Keratinocyte (primary cell): ENCODE measurements around the gene NME9.

Source experiments
- CTCF ChIP-seq, 3 experiments: IDR thresholded peaks in 1 of 3; conservative IDR thresholded peaks in 1 of 3; optimal IDR thresholded peaks in 1 of 3; 2 replicates in 2 of 3; 3 replicates in 1 of 3; pipeline versions ENCODE3 to v1.5.1; 2011; ENCODE audit warnings: low read length in 3 of 3, mild to moderate bottlenecking in 3 of 3, moderate library complexity in 2 of 3, control low read depth in 1 of 3, inconsistent platforms in 1 of 3; ENCODE audit not compliant: insufficient read depth in 2 of 3; ENCODE audit errors: extremely low read depth in 1 of 3
- EZH2 ChIP-seq: IDR thresholded peaks from one replicate; pipeline ENCODE4 v1.6.1; 2012; ENCODE audit warnings: inconsistent platforms, mild to moderate bottlenecking, low read length, moderate library complexity

DNA sequence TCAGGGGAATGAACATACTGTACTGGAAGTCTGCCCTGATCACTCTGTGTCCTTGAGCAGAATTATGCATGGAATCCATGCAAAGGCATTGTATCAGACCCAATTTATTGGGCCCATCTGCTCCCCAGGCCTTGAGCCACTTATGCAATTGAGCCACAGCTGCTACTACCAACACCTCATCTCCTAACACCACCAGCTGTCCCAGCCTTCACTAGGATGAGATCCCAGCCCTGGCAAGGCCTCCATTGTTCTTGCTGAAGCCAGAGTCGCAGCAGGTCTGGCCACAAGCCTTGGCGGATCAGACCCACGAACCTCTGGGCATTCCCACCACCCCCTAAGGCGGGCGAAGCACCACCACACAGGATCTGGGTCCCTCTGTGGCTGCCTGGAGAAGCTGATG is 9.2 kb upstream of the NME9 start:
- TF ChIP-seq EZH2 = no peak
- no peak for TF ChIP-seq CTCF (optimal IDR thresholded peaks at IDR 0.05 in 1 of 3, IDR thresholded peaks at IDR 0.05 in 1 of 3, conservative IDR thresholded peaks at IDR 0.05 in 1 of 3; ENCODE audit: extremely low read depth in 1 of 3, insufficient read depth in 2 of 3, low read length in 3 of 3)
